GM12891 (cell line): ENCODE data around the gene PTPRR.

Experiments used
- PAX5 ChIP-seq: IDR thresholded peaks from 2 replicates; pipeline ENCODE4 v1.6.1; 2011; ENCODE audit warnings: low read length, moderate library complexity, mild to moderate bottlenecking; ENCODE audit not compliant: insufficient read depth, severe bottlenecking
- POLR2A ChIP-seq: IDR thresholded peaks from 2 replicates; pipeline ENCODE4 v1.6.1; 2011; ENCODE audit warnings: low read depth, low read length, control low read depth
- POLR2AphosphoS5 ChIP-seq: IDR thresholded peaks from 2 replicates; pipeline ENCODE4 v1.6.1; 2011; ENCODE audit warnings: low read depth, low read length, control low read depth

- TF ChIP-seq POLR2A: no peak
- no peak for TF ChIP-seq POLR2AphosphoS5
- no peak for TF ChIP-seq PAX5
Measured at GRCh38 chr12:70617450-70617849, 303.1 kb downstream of the PTPRR start.
